CMK (cell line): ENCODE data around the gene RAB44.

Experiments used
- DNase-seq: peaks from one replicate; pipeline ENCODE4 v3.0.0-alpha.2; 2010; ENCODE audit warnings: low read depth

RAB44 gene

DNA sequence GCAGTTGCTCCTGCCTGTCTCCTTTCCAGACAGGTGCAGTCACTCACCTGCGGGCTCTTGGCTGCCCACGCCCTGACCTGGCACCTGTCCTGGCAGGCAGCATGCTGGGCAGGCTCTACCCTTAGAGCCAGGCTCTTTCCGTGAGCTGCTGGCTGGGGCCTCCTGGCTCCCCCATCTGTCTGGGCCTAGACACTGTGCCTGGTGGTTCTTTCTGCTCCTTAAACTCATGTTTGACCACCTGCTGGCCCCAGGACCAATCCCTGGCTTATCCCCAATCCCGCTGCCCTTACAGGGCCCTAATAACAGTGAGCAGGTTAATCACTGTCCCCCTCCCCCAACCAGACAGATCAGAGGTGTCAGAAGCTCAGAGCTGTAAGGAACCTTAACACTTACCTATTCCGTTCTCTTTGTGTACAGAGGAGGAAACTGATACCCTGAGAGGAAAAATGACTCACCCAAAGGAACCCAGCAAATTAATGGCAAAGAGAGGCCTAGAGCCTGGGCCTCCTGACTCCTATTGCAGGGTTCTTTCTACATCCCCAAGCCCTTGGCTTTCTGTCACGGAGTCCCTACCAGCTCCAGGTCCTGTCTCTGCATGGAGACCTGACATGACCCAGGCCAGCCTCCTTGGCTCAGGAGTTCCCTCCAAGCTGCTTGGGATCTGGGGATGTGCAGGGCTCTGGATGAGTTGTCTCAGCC is 54.7 kb downstream of the RAB44 start:
- DNase-seq, result no peak

DNA sequence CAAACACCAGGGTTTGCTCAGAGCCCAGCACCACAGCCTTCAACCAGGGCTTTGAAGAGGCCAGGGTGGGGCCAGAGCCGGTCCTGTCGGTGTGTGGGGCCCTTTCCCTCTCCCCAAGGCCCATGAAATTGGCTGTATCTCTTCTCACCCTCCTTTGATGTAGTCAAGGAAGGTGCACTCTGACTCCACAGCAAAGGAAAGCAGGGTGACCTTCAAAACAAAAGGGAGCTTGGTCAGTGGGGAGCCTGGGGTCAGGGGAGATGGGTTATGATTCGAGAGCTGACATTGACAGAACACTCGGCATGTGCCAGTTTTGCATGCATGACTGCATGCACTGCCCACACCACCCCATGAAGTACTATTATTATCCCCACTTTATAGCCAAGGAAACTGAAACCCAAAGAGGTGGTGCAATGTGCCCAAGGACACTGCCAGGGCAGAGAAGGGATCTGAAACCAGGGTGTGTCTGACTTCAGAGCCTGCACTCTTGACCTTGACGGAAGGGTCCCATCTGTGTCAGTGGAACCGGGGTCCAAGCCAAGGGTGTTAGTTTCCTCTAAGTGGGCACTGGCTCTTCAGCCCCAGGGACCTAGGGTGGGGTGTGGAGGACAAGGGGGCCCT is 55.4 kb downstream of the RAB44 start:
- no peak for DNase-seq

DNA sequence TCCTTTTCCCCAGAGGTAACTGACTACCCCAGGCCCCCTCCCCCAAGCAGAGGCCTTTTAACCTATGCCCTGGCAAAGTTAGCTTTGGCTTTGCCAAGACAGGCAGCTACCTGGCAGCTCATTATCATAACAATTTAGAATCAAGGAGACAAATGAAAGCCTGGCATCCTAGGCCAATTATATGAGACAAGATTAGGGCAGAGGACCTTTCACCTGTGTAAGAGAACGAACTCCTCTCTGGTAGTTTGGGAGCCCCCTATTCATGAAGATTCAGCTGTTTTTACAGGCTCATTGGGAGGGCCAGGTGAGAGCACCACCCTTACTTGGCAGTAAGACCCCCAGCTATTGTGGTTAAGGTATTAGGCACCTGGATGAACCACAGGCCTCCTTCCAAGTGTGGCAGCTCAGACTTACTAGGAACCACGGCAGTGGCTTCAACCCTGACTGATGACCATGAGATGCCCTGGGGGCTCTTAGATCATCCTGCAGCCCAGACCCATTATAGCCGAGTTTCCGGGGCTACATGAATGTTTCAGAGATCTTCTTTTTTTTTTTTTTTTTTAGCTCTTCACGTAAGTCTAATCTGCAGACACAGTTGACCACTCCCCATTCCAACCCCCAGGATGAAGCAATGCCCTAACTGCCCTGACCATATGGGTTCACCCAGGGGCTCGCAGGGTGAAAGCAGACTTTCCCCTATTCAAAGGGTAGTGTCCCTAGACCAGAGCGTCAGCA is 56.2 kb downstream of the RAB44 start:
- no peak for DNase-seq

DNA sequence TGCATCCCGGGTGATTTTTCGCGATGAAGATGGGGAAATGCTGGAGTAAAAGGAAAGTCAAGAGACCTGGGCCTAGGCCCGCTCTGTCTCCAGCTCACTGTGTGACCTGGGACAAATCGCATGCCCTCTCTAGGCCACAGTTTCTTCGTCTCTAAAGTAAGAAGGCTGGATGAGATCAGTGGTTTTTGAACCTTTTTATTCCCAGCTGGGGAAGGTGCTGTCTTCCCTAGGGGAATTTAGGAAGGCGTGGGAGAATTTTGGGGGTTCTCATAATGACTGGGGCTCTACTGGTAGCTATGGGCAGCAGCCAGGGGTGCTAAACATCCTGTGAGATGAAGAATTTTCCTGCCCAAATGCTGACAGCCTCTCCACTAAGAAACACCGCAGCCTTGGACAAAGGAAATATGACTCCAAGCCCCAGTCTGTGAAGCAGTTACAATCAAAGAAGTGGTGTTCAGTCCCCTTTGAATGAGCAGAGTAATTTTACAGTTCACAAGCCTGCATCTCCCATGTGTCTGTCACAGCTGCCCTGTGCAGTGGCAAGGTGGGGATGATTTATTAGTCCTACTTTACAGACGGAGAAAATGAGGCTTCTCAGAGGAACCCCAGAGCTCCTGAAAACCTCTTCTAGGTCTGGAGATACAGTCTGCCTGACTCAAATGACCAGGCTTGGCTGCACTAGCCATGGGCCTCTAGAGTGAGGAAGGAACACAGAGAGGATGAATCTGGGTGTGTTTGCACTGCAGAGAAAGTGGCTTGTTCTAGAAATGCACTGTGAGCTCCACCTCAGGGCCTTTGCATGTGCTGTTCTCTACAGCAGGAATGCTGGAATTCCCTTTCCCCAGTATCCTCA is 57.2 kb downstream of the RAB44 start:
- DNase-seq, result no peak

DNA sequence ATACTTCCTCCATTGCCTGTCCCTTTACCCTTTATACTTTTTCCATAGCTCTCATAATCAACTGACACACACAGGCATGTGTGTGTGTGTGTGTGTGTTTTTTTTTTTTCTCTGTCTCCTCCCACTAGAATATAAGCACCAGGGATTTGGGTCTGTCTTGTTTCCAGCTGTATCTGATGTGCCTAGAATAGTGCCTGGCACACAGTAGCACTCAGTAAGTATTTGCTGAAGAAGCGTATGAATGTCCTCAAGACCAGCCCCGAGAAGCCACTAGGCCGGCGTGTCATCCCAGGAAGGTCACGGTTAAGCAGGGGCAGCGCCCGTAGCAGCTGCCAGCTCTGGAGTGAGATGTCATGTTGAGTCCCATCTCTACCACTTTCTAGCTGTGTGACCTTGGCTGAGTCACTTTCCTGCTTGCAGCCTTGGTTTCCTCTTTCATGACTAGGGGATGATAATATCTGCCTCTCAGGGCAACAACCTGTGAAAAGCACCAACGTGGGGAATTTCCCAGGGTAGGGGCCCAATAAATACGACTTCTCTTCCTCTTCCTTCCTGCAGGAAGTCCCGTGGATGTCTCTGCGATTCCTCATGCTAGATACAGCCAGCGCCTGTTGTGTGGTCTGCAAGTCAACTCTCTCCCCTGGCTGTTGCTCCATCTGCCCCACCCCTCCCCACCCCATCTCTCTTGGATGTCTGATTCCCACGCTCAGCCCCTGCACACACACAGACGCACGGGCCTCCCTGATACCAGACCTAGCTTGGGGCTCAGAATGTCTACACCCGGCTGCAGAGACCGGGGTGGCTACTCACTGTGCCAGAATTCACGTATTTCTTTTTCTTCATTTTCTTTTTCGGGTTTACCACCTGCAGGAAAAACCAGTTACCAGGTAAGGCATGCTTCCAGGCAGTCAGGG is 58.1 kb downstream of the RAB44 start:
- no peak for DNase-seq

DNA sequence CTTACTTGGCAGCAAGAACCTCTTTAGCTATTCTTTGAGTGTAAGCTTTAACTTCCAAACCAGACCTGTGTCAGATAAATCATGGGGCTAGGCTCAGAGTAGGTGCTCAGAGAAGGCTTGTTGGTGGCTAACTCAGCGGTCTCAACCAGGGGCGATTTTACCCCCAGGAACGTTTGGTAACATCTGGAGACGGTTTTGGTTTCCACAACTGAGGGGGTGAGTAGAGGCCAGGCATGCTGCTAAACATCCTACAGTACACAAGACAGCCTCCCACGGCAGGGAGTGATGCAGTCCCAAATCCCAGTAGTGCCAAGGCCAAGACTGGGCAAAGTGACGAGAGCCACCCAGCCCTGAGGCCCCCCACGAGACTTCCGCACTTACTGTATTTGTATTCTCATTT is 59.2 kb downstream of the RAB44 start:
- DNase-seq, result no peak

DNA sequence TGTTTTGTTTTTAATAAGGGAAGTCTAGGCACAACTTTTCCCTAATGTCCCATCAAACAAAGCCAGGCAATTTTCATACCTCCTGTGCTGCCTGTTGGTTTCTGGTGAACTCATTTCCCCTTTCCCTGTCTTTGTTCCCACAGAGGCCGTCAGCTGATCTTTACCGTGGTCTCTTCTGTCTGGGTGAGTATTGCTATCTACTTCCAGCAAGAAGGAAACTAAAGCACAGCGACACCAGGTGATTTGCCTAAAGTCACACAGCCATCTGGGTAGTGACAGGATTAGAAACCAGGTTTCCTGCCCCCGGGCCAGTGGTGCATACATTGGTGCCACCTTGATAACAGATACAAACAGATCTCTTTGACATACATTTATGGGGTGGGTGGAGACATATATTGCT is 59.6 kb downstream of the RAB44 start:
- DNase-seq, result no peak

DNA sequence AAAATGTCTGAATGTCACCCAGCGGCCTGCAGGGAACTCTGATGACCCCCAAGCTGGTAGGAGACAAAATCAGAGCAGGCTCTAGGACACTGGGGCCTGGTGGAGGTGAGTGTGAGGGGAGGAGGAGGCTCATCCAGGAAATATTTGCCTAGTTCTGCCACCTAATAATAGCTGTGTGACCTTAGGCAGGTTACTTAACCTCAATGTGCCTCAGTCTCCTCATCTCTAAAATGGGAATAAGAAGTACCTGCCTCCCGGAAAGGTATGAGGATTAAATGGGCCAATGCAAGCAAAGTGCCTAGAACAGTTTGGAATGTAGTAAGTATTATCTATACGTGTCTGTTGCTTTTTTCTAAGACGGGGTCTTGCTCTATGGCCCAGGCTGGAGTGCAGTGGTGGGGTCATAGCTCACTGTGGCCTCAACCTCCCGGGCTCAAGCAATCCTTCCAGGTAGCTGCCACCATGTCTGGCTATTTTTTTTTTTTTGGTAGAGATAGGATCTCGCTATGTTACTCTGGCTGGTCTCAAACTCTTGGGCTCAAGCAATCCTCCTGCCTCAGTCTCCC is 60.4 kb downstream of the RAB44 start:
- DNase-seq, result no peak

DNA sequence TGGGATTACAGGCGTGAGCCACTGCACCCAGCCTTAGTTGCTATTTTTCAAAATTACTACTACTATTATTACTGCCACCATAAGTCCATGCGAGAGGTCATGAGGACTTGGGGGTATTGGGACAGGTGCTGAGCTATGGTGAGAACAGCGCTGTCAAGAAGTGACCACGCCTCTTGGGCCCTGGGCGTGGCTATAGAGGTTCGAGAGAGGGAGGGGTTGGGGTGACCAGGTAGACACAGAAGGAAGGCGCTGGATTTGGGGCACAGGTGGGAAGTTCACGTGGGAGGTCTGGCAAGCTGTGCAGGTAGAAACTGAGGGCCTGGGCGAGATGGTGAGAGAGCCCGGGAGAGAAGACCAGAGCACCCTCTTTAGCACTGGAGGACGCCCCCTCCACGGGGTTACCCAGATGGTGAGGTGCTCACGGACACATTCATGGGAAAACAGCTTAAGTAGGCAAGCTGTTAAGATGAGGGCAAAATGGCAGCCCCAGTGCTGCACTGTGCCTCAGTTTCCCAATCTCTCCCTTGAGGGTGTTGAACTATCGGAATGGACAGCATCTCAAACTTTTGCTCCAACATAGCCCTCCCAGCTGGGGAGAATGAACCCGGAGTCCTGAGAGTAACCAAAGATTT is 61.0 kb downstream of the RAB44 start:
- DNase-seq, result no peak

DNA sequence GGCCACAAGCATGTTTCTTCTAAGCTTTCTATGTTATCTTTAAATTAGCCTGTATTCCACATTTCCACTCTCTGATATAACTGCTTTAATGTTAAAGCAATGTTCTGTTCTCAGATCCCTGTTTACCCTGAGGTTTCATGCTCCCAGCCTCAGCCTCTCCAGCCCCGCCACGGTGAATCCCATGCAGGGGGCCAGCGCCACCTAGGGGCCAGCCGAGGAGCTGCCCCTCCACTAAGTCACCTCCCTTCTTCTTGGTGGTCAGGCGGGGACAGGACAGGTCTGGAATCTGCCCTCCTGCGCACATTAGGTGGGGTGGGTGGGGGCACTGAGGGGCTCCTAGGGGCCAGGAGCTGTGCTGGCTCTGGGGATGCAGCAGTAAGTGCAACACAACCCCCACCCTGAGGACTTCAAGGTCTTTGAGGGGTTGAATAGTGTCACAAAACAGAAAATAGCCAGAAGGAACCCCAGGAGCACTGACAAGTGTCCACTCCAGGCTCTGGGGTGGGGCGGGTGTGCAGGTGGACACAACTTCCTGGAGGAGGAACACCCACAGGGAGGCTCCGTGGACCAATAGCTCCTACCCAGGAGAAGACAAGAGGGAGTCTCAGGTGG is 61.6 kb downstream of the RAB44 start:
- no peak for DNase-seq

DNA sequence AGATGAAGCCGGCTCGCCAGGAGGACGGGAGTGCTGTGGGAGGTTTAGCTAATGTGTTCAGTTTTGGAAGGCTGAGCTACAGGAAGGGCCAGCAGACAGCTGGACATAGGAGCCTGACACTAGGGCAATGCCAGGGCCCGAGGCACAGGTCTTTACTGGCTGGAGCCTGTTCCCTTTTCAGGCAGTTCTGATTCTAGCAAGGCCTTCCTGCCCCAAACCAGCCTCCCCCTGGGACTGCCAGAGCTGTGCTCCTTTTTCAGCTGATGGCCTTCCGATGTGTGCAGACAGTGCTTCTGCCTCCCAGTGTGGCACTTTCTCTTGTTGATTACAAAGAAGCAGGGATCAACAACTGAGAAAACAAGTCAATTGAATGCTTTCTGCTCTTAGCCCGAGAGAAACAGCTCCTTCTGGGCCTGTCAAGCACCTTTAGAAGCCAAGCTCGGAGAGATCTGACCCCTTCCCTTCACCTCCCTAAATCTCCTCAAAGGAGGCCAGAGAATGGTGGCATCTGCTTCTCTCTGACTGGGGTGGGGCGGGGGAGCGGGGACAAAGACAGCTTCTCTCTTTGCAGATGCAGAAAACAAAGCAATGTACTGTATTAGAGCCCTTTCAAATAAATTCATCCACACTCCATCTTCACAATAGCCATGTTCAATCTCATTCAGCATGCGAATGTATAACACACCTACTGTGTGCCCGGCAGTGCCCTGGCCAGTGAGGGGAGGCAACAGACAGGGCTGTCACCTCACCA is 63.2 kb downstream of the RAB44 start:
- DNase-seq, result no peak

DNA sequence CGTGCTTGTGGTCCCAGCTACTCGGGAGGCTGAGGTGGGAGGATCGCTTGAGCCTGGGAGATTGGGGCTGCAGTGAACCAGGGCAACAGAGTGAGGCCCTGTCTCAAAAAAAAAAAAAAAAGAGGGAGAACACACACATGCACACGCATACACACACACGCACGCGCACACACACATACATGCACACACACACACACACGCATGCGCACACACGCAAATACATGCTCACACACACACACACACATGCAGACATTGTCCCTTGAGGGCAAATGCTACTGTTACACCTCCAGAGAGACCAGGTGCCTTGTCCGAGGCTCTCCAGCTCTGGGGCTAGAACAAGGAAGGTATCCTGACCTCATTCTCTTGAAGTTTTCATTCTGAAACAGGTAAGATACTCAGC is 64.5 kb downstream of the RAB44 start:
- no peak for DNase-seq

DNA sequence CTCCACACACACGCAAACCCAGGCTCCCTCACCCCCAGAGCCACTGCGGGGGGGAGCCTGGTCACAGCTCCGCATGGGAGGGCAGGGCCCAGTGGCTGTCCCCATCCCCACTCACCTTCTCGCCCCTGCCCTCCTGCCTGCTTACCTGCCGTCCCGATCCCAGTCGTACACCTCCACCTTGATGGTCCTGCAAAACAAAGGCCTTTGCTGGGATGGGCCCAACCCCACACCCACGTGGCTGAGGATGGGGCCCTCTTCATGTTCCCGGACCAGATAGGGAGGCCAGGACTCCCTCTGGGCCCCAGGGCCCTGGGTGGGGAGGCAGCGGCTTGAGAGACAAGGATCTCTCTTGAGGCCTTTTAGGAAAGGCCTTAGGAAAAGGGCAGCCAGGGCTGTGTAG is 67.6 kb downstream of the RAB44 start:
- no peak for DNase-seq

DNA sequence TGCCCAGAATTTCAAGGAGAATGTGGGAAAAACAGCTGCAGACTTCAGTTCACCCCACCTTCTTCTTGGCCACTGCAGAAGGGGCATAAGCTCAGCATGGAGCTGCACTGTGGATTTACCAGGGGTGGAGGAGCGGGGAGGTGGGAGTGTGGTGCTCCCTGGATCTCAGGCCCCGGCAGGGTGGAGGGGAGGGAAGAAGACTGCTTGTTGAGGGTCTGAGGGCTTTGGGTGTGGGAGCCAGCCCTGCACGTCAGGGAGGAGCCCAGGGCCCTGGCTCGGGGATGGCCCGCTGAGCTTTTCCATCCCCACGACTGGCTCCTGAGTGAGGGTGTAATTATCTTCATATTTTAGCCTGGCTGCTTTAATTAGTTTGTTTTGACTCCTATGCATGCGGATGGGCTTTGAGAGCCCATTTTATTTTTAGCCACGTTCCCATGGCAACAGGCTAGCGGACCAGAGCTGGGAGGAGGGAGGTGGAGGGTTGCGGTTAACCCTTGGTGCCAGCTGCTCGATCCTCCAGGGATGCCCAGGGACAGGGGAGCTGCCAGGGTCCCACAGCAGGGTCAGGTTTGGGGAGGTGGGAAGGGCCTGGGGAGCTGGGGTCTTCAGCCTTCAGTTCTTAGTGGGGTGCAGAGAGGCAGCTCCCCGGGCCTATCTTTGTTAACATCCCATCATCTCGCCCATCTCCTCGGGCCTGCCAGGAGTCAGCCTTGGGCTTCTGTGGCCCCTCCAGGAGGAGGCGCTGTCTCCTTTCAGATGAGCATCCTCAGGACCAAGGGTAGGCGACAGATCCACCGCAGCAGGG is 68.2 kb downstream of the RAB44 start:
- no peak for DNase-seq

DNA sequence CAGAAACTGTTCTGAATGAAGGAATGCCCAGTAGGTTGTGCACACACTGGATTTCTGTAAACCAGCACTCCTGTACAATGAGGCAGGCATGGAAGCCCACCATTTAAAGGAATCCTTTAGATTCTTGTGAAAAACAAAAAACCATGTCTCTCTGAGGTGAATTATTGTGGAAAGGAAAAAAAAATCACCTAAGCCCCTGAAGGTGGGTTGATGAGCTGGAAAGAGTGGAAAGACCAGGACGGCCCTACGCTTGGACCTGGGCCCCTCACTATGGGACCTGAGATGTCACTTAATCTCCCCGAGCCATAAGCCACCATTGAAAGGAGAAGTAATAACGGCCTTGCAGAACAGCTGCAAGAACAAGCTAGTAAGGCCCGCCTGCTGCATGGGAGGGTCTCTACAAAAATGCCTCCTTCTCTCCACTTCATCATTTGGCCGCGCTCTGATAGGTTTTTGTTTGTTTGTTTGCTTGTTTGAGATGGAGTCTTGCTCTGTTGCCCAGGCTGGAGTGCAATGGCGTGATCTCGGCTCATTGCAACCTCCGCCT is 68.8 kb downstream of the RAB44 start:
- DNase-seq, result no peak

DNA sequence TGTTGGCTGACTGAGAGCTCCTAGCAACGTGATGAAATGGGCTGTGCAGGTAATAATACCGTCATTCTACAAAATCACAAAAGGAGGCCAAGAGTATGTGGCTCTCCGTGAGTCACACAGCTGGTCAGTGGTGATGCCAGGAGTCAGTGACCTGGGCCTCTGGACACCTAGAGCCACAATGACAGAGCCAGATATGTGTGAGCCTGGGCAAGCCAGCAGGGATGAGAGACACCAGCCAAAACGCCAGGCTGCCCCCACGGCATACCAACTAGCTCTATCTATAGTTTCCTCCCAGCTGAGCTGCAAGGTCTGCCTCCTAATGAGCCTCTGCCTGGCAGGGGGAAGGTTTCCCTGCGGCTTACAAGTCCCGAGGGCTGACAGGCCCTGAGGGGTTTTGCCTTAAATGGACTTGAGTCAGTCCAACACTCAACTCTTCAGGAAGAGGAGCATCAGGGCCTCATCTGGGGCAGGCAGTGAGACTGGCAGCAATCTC is 71.6 kb downstream of the RAB44 start:
- DNase-seq, result no peak

DNA sequence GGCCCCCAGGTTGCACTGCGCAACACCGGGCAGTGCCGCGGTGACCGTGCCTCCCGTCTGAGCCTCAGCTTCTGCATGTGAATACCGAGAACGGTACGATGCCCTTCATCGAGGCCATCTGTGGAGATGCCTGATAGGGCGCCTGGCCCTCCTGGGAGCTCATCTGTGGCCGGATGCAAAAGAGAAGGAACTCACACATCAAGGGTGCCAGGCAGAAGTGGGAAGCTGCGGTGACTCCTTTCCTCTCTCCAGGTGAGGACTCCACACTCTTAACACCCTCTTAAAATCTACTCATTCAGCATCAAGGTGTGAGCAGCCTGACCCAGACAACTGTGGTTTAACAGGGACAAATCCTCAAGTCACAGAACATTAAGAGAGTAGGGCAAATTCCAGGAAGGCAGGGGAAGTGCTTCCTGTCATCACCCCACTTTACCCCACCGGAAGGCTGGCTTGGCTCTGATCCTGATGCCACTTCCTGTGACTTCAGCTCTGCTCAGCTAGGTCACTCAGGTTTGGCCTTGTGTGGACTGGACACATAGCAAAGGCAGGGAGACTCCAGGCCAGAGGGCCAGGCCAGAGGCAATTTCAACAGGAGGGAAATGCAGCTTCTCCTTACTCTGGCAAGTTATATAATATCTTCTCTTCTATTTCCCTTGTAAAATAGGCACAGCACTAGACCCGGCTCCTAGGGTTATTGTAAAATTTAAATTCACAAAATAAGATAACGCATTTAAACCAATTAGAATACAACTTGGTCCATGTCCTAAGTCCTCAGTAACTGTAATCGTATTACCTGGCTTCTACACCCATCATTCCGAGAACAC is 72.3 kb downstream of the RAB44 start:
- peak; percentile 84 for DNase-seq
